ENCODE measurements around the gene ZNF438. TPM values are rescaled to one million over a fixed set of nuclear protein-coding genes. Genes with fewer than 3 reads are reported as not detected.
"Not testable (repeated sequence)": the region's sequence is repeated elsewhere in the genome, so short reads cannot be mapped to it uniquely, and the experiment has no call there.

The ZNF438 gene
- polyA plus RNA-seq, 1 experiment: 5.0 TPM

DNA sequence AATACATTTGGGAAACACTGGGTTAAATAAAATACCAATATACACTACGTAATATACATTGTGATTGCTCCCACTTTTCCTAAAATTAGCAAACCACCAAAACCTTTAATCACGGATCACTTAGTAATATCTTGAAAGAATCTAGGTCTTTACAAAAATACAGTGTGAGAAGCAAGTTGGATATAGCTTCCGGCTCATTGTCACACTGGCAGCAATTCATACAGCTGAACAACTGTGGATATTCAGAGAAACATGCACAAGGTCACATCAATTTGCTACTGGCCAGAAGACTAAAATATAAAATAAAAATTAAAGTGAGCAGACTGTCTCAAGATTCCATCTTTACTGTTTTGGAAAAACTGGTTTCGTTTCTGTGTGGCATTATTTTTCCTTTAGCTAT is 69.1 kb downstream of the ZNF438 start:
- Histone ChIP-seq H3K27ac (ENCODE audit: low read depth, low read length) (no peak overlapping the region), H3K9me3 (ENCODE audit: control insufficient read depth, insufficient read depth, low read length) (no peaks in the 10 kb centered on the region), H3K4me3 (ENCODE audit: low read depth, low read length) (no peak overlapping the region), H3K27me3 (ENCODE audit: control insufficient read depth, insufficient read depth, low read length) (no peaks in the 10 kb centered on the region)
- TF ChIP-seq, protein P1, sequence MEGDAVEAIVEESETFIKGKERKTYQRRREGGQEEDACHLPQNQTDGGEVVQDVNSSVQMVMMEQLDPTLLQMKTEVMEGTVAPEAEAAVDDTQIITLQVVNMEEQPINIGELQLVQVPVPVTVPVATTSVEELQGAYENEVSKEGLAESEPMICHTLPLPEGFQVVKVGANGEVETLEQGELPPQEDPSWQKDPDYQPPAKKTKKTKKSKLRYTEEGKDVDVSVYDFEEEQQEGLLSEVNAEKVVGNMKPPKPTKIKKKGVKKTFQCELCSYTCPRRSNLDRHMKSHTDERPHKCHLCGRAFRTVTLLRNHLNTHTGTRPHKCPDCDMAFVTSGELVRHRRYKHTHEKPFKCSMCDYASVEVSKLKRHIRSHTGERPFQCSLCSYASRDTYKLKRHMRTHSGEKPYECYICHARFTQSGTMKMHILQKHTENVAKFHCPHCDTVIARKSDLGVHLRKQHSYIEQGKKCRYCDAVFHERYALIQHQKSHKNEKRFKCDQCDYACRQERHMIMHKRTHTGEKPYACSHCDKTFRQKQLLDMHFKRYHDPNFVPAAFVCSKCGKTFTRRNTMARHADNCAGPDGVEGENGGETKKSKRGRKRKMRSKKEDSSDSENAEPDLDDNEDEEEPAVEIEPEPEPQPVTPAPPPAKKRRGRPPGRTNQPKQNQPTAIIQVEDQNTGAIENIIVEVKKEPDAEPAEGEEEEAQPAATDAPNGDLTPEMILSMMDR (IDR thresholded peaks at IDR 0.05; ENCODE audit: low read depth, low read length): no peak
- ChIA-PET POLR2A (no interaction called here), CTCF (no interaction called here)
- DNase-seq (ENCODE audit: low read depth, low spot score): no peak

DNA sequence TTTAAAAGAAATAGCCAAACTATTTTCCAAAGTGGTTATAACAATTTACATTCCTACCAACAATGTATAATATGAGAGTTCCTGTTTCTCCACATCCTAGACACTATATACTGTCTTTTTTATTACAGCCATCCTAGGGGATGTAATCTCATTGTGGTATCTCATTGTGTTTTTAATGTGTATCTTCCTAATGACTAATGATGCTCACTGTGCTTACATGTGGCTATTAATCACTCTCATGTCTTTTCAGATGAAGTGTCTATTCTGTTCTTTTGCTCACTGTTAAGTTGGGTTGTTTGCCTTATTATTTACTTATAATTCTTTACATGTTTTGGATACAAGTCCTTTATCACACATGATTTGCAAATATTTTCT is 71.8 kb downstream of the ZNF438 start:
- ChIA-PET CTCF (no interaction called here), POLR2A (interaction anchor here (0.7 kb wide), 1 partner anchor 148 kb away, joined by 3 read pairs; no protein-coding TSS in a partner anchor)
- H3K27ac ChIP-seq (ENCODE audit: low read depth, low read length): no peak overlapping the region
- no peaks in the 10 kb centered on the region for H3K27me3 ChIP-seq (ENCODE audit: control insufficient read depth, insufficient read depth, low read length)
- DNase-seq (ENCODE audit: low read depth, low spot score): no peak
- H3K4me3 ChIP-seq (ENCODE audit: low read depth, low read length): no peak overlapping the region
- no peaks in the 10 kb centered on the region for H3K9me3 ChIP-seq (ENCODE audit: control insufficient read depth, insufficient read depth, low read length)
- TF ChIP-seq, protein P1 (IDR thresholded peaks at IDR 0.05; ENCODE audit: low read depth, low read length): no peak

DNA sequence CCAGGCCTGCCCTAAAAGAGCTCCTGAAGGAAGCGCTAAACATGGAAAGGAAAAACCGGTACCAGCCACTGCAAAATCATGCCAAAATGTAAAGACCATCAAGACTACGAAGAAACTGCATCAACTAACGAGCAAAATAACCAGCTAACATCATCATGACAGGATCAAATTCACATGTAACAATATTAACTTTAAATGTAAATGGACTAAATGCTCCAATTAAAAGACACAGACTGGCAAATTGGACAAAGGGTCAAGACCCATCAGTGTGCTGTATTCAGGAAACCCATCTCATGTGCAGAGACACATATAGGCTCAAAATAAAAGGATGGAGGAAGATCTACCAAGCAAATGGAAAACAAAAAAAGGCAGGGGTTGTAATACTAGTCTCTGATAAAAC is 82.4 kb downstream of the ZNF438 start:
- H3K4me3 ChIP-seq (ENCODE audit: low read depth, low read length); CTCF ChIA-PET; H3K27me3 ChIP-seq (ENCODE audit: control insufficient read depth, insufficient read depth, low read length); H3K9me3 ChIP-seq (ENCODE audit: control insufficient read depth, insufficient read depth, low read length); H3K27ac ChIP-seq (ENCODE audit: low read depth, low read length); POLR2A ChIA-PET; DNase-seq (ENCODE audit: low read depth, low spot score): not testable (repeated sequence)

DNA sequence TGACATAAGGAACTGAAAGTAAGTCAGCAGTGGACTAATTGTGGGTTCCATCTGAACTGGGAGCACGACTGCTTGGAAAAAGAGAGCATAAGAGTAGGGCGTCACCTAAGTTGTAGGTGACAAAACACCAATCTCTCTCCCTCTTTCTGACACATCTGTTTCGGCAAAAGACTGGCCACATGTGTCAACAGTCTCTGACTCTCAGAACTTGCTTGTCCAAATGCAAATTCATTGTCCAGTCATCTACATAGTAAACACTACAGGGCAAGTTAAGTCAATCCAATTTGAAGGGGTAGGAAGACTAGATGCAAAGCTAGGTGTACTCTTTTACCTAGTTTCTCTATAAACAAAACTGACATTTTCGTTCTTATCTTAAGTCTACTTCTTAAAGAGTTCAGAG is 87.7 kb downstream of the ZNF438 start:
- Histone ChIP-seq H3K27me3 (ENCODE audit: control insufficient read depth, insufficient read depth, low read length) (no peaks in the 10 kb centered on the region), H3K27ac (ENCODE audit: low read depth, low read length) (no peak overlapping the region), H3K9me3 (ENCODE audit: control insufficient read depth, insufficient read depth, low read length) (no peaks in the 10 kb centered on the region), H3K4me3 (ENCODE audit: low read depth, low read length) (no peak overlapping the region)
- TF ChIP-seq, protein P1 (IDR thresholded peaks at IDR 0.05; ENCODE audit: low read depth, low read length): no peak
- ChIA-PET CTCF (no interaction called here), POLR2A (no interaction called here)
- no peak for DNase-seq (ENCODE audit: low read depth, low spot score)

DNA sequence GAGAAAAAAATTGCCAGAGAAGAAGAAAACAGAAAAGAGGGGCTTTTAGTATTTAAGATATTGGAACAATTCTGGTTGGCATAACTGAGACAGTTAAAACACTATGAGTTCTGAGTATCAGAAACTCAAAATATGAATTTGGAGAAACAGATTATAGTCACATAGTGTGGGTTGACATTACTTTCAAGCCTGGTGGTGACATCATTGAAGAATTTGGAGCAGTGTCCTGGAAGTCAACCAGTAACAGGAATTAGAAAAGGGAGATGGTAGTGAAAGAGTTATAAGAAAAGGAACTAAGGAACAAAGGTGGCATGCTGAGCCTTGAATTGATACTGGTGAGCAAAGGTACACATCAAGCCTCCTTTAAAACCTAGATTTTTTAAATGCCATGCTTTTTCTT is 88.2 kb downstream of the ZNF438 start:
- Histone ChIP-seq H3K9me3 (ENCODE audit: control insufficient read depth, insufficient read depth, low read length) (no peaks in the 10 kb centered on the region), H3K27me3 (ENCODE audit: control insufficient read depth, insufficient read depth, low read length) (no peaks in the 10 kb centered on the region), H3K27ac (ENCODE audit: low read depth, low read length) (no peak overlapping the region), H3K4me3 (ENCODE audit: low read depth, low read length) (no peak overlapping the region)
- no peak for DNase-seq (ENCODE audit: low read depth, low spot score)
- TF ChIP-seq, protein P1 (IDR thresholded peaks at IDR 0.05; ENCODE audit: low read depth, low read length): no peak
- ChIA-PET CTCF (no interaction called here), POLR2A (no interaction called here)

DNA sequence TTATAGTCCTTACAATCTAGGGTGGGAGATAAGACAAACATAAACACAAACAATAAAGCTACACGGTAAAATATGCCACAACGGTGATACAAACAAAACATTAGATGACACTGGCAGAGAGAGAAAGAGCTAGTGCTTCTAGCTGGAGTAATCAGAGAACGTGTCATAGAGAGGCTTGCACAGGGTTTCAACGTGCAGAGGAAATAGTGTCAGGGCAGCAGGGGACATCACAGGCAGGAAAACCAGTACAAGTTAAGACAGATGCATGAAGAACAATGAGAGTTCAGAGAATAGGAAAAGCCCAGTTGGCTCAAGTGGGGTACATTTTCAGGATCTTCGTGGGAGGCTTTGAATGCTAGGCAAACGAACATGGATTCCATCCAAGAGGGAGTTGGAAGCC is 91.4 kb downstream of the ZNF438 start:
- TF ChIP-seq, protein P1 (IDR thresholded peaks at IDR 0.05; ENCODE audit: low read depth, low read length): no peak
- POLR2A ChIA-PET: no interaction called here
- no peak overlapping the region for H3K27ac ChIP-seq (ENCODE audit: low read depth, low read length)
- DNase-seq (ENCODE audit: low read depth, low spot score): no peak
- H3K9me3 ChIP-seq (ENCODE audit: control insufficient read depth, insufficient read depth, low read length): no peaks in the 10 kb centered on the region
- no peaks in the 10 kb centered on the region for H3K27me3 ChIP-seq (ENCODE audit: control insufficient read depth, insufficient read depth, low read length)
- CTCF ChIA-PET: no interaction called here
- H3K4me3 ChIP-seq (ENCODE audit: low read depth, low read length): no peak overlapping the region
